Measurements from ENCODE around the gene LHB. TPM values are rescaled to one million over a fixed set of nuclear protein-coding genes. Genes with fewer than 3 reads are reported as not detected.
A peak's percentile ranks its signal among the peaks of the same experiment; 100 is the strongest.

LHB gene
- total RNA-seq, 2 donors from 2014 or later = not detected

DNA sequence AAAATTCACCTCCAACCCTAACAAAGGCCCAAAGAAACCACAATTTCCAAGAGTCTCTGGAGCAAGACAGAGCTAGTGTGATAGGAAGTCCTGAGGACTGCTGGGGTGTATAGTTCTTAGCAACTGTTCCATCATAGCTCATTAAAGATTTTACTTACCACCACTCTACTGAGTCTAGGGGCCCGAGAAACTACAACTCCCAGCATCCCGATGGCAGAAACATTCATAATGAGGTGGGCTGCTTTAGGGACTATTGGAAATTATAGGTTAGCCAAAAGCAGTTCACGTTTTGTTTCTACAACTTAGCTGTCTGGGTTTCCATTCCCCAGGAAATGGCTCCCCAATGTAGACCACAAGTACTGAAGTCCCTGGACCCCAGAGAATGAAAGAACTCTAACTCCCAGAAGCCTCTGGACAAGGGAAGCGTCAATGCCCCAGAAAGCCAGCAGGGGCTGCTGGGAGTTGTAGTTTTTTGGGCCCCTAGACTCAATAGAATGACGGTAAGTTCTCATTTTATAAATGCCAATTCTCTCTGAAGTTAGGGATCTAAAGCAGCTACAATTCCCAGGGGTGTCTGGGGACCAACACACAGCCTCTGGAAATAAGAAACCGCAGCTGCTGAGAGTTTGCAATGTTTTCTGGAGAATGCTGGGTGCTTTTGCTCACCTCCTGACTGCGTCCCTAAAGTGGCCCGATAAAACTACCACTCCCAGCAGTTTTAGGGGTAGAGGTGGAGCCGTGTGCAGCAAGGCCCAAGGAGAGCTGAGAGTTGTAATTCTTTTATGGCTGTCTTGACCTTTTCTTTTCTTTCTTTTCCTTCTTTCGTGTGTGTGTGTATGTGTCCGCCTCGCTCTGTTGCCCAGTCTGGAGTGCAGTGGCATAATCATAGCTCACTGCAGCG is 40.7 kb downstream of the LHB start:
- Mint-ChIP-seq H3K36me3 (ENCODE audit: insufficient read depth in 2 of 2) (peaks cover 2 to 5% of the 10 kb centered on the region in 2 donors), H3K27me3 (ENCODE audit: low read depth) (no peaks in the 10 kb centered on the region), H3K9me3 (no peaks in the 10 kb centered on the region), H3K4me1 (ENCODE audit: low read depth) (peaks cover 10% of the 10 kb centered on the region), H3K27ac (no peak overlapping the region), H3K4me3 (no peak overlapping the region)
- ATAC-seq (replicated peaks in 1 of 2) (peak; percentile 57 to 74), DNase-seq (peak in 1 of 2 donors; percentile 52)

GRCh38 chr19:48970923-48971395 is 45.9 kb downstream of the LHB start:
- DNase-seq = peak; percentile 85 to 87
- ATAC-seq (replicated peaks in 1 of 2) = peak; percentile 48 to 51
- Mint-ChIP-seq H3K27ac (no peak overlapping the region), H3K4me3 (peak overlapping the region in 1 of 2 donors; percentile 29), H3K4me1 (ENCODE audit: low read depth) (peaks cover 33% of the 10 kb centered on the region), H3K36me3 (ENCODE audit: insufficient read depth in 2 of 2) (peaks cover 9 to 13% of the 10 kb centered on the region in 2 donors), H3K27me3 (ENCODE audit: low read depth) (no peaks in the 10 kb centered on the region), H3K9me3 (no peaks in the 10 kb centered on the region)

GRCh38 chr19:48970139-48970766 is 46.6 kb downstream of the LHB start:
- Mint-ChIP-seq H3K27ac (peak overlapping the region; percentile 19), H3K36me3 (ENCODE audit: insufficient read depth in 2 of 2) (peaks cover 9 to 19% of the 10 kb centered on the region in 2 donors), H3K9me3 (no peaks in the 10 kb centered on the region), H3K27me3 (ENCODE audit: low read depth) (no peaks in the 10 kb centered on the region), H3K4me1 (ENCODE audit: low read depth) (peaks cover 35% of the 10 kb centered on the region), H3K4me3 (no peak overlapping the region)
- no peak for DNase-seq
- no peak for ATAC-seq (replicated peaks in 1 of 2)

DNA sequence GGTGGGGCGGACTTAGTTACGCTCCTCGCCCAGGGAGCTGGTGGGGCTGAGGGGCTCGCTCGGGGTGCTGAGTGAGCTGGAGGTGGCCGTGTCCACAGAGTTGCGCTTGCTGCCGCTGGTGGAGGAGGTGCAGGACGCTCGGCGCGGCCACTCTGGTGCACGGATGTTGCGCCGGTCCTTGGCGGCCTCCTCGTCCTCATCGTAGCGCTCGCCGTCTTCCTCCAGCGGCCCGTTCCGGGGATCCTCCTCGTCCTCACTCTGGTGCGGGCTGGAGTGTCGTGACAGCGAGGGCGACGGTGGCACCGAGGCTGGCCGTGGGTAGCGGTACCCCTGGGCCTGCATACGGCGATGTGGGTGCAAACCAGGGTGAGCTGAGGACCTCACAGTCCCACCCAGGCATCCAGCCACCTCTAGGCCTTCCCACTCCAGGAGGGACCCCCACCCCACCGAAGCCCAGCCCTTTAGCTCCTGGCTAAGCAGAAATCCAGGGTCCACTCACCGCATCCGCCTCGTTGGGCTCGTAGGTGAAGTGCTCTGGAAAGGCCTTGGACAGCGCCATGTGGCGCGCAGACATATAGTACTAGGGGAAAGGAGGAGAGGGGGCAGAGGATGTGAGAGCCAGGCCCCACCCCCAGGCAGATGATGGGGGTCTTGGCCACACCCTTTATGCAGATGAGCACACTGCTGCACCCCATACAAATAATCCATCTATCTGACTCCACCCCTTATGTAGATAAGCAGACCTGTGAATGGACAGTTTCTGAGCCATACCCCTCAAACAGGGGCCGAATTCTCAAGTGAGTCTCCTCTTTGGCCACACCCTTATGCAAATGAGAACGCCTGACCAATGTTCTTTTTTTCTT is 47.4 kb downstream of the LHB start:
- peak; percentile 3 for ATAC-seq (replicated peaks in 1 of 2)

DNA sequence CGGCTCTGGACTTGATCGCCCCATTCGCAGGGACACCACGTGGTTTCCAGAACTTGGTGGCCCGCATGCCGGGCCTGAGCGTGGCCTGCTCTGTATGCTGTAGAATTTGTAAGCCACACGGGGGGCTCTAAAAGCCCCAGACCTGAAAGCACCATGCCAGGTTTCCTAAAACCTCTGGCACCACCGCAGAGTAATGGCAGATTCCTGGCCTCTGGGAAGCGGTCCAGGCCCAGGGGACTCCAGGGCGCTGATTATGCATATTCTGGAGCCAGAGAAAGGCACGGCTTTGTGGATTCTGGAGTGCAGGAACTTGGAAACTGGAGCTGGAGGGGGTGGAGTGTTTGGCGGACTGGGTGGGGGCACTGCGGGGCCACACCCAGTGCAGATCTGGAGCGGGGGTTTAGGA is 48.1 kb downstream of the LHB start:
- H3K9me3 Mint-ChIP-seq = no peaks in the 10 kb centered on the region
- no peaks in the 10 kb centered on the region for H3K27me3 Mint-ChIP-seq (ENCODE audit: low read depth)
- ATAC-seq (replicated peaks in 1 of 2) (no peak), DNase-seq (no peak)
- peaks cover 9 to 19% of the 10 kb centered on the region in 2 donors for H3K36me3 Mint-ChIP-seq (ENCODE audit: insufficient read depth in 2 of 2)
- no peak overlapping the region for H3K4me3 Mint-ChIP-seq
- peaks cover 46% of the 10 kb centered on the region for H3K4me1 Mint-ChIP-seq (ENCODE audit: low read depth)
- peak overlapping the region; percentile 59 for H3K27ac Mint-ChIP-seq

More for the DNA sequence above, 47.4 kb downstream of the LHB start:
- Mint-ChIP-seq H3K27me3 (ENCODE audit: low read depth) (no peaks in the 10 kb centered on the region), H3K4me3 (no peak overlapping the region), H3K4me1 (ENCODE audit: low read depth) (peaks cover 40% of the 10 kb centered on the region), H3K27ac (no peak overlapping the region), H3K36me3 (ENCODE audit: insufficient read depth in 2 of 2) (peaks cover 9 to 19% of the 10 kb centered on the region in 2 donors), H3K9me3 (no peaks in the 10 kb centered on the region)
- peak in 1 of 2 donors; percentile 16 for DNase-seq

GRCh38 chr19:48968179-48968661 is 48.7 kb downstream of the LHB start:
- peak overlapping the region in 1 of 2 donors; percentile 28 for H3K4me3 Mint-ChIP-seq
- no peak for ATAC-seq (replicated peaks in 1 of 2)
- peak overlapping the region; percentile 9 for H3K27ac Mint-ChIP-seq
- no peak for DNase-seq
- H3K36me3 Mint-ChIP-seq (ENCODE audit: insufficient read depth in 2 of 2) = peaks cover 9 to 19% of the 10 kb centered on the region in 2 donors
- H3K27me3 Mint-ChIP-seq (ENCODE audit: low read depth) = no peaks in the 10 kb centered on the region
- peaks cover 52% of the 10 kb centered on the region for H3K4me1 Mint-ChIP-seq (ENCODE audit: low read depth)
- no peaks in the 10 kb centered on the region for H3K9me3 Mint-ChIP-seq

- Mint-ChIP-seq H3K4me1 (ENCODE audit: low read depth) (peaks cover 59% of the 10 kb centered on the region), H3K9me3 (no peaks in the 10 kb centered on the region), H3K36me3 (ENCODE audit: insufficient read depth in 2 of 2) (peaks cover 7 to 17% of the 10 kb centered on the region in 2 donors), H3K4me3 (peak overlapping the region; percentile 94 to 100), H3K27me3 (ENCODE audit: low read depth) (no peaks in the 10 kb centered on the region), H3K27ac (peak overlapping the region; percentile 100)
- DNase-seq (peak in 1 of 2 donors; percentile 18), ATAC-seq (replicated peaks in 1 of 2) (no peak)
These were observed 49.3 kb downstream of the LHB start for GRCh38 chr19:48967346-48968178.

DNA sequence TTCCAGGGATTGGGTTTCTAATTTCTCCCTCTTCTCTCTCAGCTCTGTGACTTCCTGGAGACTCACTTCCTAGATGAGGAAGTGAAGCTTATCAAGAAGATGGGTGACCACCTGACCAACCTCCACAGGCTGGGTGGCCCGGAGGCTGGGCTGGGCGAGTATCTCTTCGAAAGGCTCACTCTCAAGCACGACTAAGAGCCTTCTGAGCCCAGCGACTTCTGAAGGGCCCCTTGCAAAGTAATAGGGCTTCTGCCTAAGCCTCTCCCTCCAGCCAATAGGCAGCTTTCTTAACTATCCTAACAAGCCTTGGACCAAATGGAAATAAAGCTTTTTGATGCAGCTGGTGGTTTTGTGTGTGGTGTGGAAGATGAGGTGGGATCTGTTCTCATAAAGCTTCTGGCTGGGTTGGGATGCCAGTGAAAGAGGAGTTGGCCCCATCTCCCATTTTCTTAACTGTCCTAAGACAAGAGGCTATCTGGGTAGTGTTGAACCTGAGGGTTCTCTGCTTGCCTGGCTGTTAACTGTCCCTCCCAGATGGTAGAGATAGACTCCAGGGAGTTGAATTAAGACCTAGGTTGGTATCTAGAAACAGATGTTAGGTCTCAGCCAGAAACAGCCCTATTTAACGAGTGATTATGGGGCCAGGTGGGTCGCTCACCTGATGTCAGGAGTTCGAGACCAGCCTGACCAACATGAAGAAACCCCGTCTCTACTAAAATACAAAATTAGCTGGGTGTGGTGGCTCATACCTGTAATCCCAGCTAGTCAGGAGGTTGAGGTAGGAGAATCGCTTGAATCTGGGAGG is 50.1 kb downstream of the LHB start:
- Mint-ChIP-seq H3K27me3 (ENCODE audit: low read depth) (no peaks in the 10 kb centered on the region), H3K36me3 (ENCODE audit: insufficient read depth in 2 of 2) (peaks cover 7 to 17% of the 10 kb centered on the region in 2 donors), H3K4me3 (peak overlapping the region; percentile 94 to 100), H3K27ac (peak overlapping the region; percentile 100), H3K4me1 (ENCODE audit: low read depth) (peaks cover 67% of the 10 kb centered on the region), H3K9me3 (no peaks in the 10 kb centered on the region)
- DNase-seq (peak in 1 of 2 donors; percentile 22), ATAC-seq (replicated peaks in 1 of 2) (no peak)

Other genes with a start within 250 kb of the LHB start
- 10 to 100 TPM; 42.1 to 49.5 TPM for gene BCAT2, start 206.1 kb downstream of the LHB start, total RNA-seq
- gene HSD17B14, start 180.6 kb downstream of the LHB start, total RNA-seq = 1 to 10 TPM; 2.0 to 3.2 TPM
- 10 to 100 TPM; 16.2 to 24.5 TPM for gene PLEKHA4, start 148.5 kb downstream of the LHB start, total RNA-seq
- 100 to 1,000 TPM; 130 to 153 TPM for gene PPP1R15A, start 144.7 kb downstream of the LHB start, total RNA-seq
- 1 to 10 TPM in 1 of 2 donors, under 1 TPM in 1; 0.79 to 3.3 TPM for gene TULP2, start 118.3 kb downstream of the LHB start, total RNA-seq
- gene NUCB1, start 116.8 kb downstream of the LHB start, total RNA-seq = 100 to 1,000 TPM; 168 to 183 TPM
- gene DHDH, start 83.4 kb downstream of the LHB start, total RNA-seq = 1 to 10 TPM; 3.2 to 3.6 TPM
- gene BAX, start 62.2 kb downstream of the LHB start, total RNA-seq = 100 to 1,000 TPM; 318 to 448 TPM
- 100 to 1,000 TPM; 681 to 811 TPM for gene FTL, start 51.8 kb downstream of the LHB start, total RNA-seq
- gene GYS1, start 23.8 kb downstream of the LHB start, total RNA-seq = 10 to 100 TPM; 25.9 to 29.4 TPM
- 10 to 100 TPM; 83.4 to 92.5 TPM for gene RUVBL2, start 23.2 kb downstream of the LHB start, total RNA-seq
- gene CGB3, start 7.2 kb upstream of the LHB start, total RNA-seq = not detected
- gene CGB2, start 14.8 kb upstream of the LHB start, total RNA-seq = 1 to 10 TPM in 1 of 2 donors, not detected in 1; 1.4 TPM
- not detected for gene CGB1, start 19.8 kb upstream of the LHB start, total RNA-seq
- not detected for gene CGB5, start 26.8 kb upstream of the LHB start, total RNA-seq
- gene CGB8, start 32.0 kb upstream of the LHB start, total RNA-seq = not detected
- gene CGB7, start 40.7 kb upstream of the LHB start, total RNA-seq = not detected
- not detected for gene NTF4, start 47.7 kb upstream of the LHB start, total RNA-seq
- gene KCNA7, start 55.6 kb upstream of the LHB start, total RNA-seq = not detected
- gene SNRNP70, start 68.4 kb upstream of the LHB start, total RNA-seq = 100 to 1,000 TPM; 165 to 175 TPM
- gene LIN7B, start 97.3 kb upstream of the LHB start, total RNA-seq = 1 to 10 TPM; 5.1 to 7.7 TPM
- gene C19orf73, start 102.1 kb upstream of the LHB start, total RNA-seq = 1 to 10 TPM; 2.2 to 2.9 TPM
- gene PPFIA3, start 102.5 kb upstream of the LHB start, total RNA-seq = 1 to 10 TPM; 6.2 to 9.0 TPM
- gene HRC, start 138.3 kb upstream of the LHB start, total RNA-seq = not detected
- gene TRPM4, start 140.7 kb upstream of the LHB start, total RNA-seq = 1 to 10 TPM in 1 of 2 donors, under 1 TPM in 1; 0.96 to 1.5 TPM

Measured in activated T-cell treated with anti-CD3 and anti-CD28 coated beads, Interleukin-2, amount 50 U/mL, for 72 hours (primary cell).